Stimulated activated CD8-positive, alpha-beta memory T cell treated with anti-CD3 and anti-CD28 coated beads, Interleukin-2, amount 100 ng/mL, for 48 hours (primary cell): ENCODE data around the gene SLC19A1.

ENCODE experiments used
- DNase-seq, 2 donors: peaks; one replicate each; pipeline ENCODE4 v3.0.0-alpha.2; 2020; ENCODE audit warnings: low read depth in 2 of 2

SLC19A1 gene

DNA sequence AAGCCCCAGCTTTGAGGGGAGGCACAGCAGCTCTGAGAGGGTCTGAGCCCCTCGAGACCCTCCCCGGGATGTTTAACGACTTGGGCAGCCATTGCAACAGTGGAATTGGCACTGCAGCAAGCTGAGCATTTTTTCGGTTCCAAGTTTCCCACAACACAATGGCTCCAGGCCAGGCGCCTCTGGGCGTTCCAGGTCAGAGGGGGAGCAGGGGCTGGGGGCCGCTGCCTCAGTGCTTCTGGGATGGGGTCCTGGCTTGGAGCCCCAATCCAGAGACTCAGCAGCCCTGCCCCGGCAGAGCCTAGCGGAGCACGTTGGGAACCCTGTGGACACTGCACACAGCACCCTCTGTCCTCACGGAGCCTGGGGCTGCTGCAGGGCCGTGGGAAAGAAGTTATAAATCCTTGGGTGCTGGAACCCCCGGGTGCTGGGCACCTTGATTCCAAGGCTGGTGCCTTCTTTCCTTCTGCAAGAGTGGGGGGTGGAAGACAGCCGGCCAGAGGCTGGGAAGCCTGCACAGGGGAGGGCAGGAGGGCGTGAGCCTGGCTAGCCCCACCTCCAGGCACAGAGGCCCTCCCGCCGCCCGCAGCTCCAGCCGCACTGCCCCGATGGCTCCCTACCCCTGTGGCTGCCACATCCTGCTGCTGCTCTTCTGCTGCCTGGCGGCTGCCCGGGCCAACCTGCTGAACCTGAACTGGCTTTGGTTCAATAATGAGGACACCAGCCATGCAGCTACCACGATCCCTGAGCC lies 87.1 kb downstream of the SLC19A1 start:
- no peak for DNase-seq

DNA sequence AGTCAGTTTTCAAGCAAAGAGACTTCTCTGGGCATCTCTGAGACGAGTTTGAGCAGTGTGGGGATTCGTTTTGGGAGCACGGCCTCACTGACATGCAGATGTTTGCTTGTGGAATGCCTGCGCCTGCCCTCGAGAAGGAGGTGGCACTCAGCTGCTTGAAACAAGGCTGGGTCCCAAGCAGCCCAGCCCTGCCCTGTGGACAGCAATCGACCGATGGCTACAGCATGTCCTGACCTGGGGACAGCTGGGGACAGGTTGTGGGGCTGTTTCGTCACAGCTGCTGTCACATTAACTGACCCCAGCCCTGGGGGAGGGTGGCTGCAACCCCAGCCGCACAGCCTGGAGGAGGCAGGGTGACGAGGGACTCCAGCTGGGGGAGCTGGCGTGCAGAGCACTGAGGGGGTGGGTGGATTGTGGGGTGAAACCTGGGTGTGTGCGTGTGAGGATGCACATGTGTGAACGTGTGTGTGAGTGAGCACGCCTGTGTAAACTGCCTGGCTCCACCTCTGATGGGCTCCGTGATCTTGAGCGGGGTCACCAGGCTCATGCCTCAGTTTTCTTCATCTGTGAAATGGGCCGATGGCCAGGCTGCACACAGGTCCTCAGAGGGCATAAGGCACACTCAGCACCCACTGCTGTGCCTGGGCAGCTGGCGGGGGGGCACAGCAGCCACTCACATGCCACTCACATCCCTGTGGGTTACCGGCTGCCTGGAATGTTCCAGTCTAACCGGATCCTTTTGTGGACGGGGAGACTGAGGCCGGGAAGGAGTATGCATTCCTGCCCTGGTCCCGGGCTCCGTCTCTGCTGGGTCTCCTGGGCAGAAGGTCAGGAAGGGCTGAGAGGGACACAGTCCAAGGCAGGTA lies 87.9 kb downstream of the SLC19A1 start:
- DNase-seq = no peak

DNA sequence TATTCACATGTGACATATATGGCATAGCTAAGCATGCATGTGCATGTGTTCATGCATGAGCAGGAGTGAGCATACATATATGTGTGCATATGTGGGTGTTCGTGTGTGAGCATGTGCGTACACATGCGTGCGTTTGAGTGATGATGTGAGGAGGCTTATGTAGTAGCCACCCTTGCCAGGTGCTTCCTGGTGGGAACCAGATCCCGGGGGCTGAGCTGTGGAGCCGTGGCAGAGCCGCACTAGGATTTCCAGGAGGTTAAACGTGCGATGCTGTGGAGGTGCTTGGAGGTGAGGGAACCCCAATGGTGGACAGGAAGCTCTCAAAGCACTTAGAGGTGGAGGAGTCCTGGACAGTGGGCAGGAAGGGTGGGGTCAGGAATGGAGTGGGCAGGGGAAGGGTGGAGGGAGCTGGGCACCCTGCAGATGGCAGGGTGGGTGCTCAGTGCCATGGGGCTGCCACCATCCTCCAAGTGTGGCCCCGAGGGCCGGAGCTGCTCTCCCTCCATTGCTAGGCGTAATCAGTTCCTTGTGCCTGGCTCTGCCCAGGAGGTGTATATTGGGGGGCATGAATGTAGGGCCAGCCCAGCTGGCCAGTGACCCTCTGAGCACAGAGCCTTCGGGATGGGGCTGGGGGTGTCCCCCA lies 88.8 kb downstream of the SLC19A1 start:
- no peak for DNase-seq

DNA sequence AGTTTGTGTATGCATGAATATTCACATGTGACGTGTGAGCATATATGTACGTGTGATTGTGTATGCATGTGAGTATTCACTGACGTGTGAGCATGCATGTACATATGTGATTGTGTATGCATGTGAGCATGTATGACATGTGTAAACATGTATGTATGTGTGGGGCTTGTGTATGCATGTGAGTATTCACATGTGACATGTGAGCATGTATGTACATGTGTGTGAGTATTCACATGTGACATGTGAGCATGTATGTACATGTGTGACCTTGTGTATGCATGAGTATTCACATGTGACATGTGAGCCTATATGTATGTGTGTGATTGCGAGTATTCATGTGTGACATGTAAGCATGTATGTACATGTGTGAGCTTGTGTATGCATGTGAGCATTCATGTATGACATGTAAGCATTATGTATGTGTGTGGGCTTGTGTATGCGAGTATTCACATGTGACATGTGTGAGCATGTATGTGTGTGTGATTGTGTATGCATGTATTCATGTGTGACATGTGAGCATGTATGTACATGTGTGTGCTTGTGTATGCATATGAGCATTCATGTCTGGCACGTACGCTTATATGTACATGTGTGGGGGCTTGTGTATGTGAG lies 89.4 kb downstream of the SLC19A1 start:
- DNase-seq = no peak

DNA sequence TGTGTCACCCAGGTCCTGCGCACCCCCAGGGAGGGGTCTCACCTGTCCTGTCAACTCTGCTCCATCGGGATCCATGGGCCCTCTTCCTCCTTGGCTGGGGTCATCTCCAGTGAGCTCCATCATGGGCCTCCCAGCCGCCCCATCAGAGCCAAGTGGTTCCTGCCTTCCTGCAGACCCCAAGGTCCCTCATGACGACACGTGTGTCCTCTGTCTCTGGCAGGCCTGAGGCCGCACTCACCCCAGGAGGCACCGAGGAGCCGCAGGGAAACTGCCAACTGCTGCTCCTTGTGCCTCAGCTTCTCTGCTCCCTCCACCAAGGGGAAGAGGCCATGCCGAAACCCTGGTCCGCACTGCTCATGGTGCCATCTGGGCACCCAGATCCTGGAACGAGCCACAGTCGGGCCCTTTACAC lies 90.5 kb downstream of the SLC19A1 start:
- DNase-seq = no peak

DNA sequence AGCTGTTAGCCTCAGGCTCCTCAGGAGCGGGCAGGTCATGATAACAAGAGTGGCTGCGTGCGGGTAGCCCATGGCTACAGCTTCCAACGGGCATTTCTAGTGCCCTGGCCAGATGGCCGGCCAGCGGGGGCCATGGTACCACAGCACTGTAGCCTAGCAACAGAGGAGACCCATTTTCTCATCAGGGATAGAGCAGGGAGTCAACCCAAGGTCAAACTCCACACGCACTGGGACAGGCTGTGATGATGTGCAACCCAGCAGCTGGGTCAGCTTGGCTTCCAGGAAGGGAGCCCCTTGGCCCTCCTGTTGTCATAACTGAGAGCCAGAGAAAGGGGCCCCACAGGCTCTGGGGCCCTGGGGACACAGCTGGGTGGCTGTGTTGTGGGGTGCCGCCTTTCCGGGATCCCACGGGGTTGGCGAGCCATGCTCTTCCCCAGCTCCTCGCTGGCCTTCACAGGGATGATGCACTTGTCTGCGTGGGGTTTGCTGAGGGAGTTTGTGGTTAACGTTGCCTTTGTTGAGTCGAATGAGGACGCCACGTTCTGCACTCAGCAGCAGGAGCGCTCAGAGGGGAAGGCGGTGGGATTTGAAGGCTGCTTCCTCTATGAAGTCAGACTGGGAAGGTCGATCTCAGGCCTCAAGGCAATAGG lies 91.0 kb downstream of the SLC19A1 start:
- DNase-seq = no peak

DNA sequence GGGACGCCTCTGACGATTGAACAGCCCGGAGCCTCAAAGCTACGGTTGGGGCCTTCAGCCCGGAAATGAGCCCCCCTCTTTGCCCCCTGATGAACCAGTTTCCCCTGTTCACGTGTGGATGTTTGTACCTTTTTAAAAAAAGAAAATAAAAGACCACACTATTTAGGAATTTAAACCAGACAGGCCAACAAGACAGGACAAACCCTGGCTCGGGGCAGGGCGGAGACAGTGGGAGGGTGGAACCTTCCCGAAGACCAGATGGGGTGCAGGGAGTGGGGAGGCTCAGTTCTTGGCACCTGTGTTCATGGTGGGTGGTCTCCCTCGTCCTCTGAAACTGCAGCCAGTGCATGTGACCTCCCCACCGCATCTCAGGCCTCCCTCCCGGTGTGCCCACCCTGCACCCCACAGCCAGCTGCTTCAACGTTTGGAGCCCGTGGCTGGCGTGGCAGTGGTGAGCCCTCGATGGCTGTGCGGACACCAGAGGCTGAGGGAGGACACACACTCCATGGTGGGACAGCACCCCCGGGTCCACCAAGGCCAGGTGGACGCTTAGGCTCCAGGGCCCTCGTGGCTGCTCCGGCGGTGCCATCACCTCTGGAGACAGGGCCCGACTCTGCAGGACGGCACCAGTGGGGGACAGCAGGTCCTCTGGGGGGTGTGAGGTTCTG lies 91.7 kb downstream of the SLC19A1 start:
- DNase-seq = no peak

DNA sequence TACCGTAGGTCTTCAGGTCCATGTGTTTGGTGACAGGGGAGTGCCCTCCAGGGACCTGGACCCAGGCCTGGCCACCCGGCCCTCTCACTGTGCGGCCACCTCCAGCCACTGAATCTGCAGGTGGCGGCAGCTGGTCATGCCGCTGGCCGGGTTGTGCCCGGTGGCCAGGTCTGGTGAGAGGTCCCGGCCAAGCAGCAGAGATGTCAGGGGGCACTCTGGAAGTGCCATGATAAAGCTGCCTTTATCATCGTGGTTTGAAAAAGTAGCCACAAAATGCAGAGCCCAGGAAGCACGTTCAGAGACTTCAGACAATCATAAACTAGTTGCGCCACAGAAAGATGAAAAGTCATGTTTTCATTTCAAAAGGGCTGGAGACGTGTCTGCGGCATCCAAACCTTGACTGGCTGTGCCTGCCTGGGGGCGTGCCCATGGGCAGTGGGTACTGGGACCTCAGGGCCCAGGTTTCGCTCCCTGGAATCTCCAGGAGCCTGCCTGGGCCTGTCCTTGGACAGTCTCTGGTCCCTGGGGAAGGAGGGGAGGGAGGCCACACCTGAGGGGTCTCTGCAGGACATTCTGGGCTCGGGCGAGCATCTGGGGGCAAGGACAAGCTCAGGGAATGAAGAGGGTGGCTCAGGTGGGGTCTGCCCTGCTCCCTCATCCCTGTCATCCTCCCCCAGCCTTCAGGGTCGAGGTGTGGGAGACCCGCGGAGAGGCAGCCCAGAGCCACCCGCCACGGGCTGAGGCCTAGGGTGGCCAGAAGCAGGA lies 92.4 kb downstream of the SLC19A1 start:
- DNase-seq = no peak

DNA sequence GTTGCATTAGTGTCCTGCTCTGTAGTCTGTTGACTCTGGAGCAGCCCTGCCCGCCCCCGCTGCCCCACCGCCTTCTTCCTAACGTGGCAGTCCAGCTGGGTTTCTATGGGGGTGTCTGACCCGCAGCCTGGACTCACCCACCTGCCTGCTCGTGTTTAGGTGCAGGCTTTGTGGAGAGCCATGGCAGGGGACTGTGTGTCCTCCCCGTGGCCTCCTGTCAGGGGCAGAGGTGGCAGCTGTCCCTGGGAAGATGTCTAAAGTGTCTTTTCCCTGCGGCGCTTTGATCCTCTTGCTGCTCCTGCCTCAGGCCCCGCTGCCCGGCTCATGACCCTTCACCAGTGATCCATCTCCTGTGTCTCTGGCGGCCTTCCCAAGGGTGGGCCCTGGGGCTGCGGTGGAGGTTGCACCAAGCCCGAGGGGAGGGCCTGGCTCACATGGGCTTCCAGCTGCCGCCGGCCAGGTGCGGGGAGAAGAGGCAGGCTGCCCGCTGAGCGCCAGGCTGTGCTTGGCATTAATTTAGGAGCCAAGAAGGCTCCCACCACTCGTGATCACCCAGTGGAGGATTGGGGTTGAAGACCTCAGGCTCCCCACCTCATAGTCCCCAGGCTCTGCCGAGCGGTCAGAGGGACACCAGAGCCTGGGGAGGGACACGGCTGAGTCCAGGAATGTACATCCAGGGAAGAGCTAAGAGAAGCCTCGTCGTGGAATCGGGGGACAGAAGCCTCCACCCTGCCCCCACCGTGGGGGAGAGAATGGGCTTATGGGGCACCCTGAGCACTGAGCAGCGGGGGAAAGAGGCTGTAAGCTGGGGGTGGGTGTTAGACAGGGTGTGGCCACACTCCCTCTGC lies 93.2 kb downstream of the SLC19A1 start:
- DNase-seq = no peak

DNA sequence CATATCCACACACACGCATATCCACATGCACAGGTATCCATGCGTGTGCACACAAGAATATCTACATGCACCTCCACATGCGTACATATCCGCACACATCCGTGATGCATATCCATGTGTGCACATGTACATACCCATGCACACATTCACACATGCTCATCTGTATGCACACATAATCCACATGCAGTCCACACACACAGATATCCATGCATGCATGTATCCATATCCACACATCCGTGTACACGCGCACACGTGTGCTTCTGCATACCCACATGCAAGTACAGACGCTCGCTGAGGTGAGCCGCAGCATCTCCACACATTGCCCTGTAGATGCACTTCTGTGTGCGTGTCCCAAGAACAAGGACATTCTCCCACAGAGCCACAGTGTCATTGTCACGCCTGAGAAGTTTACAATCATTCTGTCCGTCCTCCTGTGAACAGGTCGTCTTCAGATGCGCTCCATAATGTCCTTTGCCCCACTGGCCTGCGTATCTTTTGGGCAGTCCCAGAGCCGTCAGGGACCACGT lies 93.9 kb downstream of the SLC19A1 start:
- DNase-seq = no peak
